ENCODE measurements around the gene FDPS. TPM values are rescaled to one million over a fixed set of nuclear protein-coding genes. Genes with fewer than 3 reads are reported as not detected.

Gene FDPS
- total RNA-seq, 1 experiment from 2014 or later: 228 TPM

DNA sequence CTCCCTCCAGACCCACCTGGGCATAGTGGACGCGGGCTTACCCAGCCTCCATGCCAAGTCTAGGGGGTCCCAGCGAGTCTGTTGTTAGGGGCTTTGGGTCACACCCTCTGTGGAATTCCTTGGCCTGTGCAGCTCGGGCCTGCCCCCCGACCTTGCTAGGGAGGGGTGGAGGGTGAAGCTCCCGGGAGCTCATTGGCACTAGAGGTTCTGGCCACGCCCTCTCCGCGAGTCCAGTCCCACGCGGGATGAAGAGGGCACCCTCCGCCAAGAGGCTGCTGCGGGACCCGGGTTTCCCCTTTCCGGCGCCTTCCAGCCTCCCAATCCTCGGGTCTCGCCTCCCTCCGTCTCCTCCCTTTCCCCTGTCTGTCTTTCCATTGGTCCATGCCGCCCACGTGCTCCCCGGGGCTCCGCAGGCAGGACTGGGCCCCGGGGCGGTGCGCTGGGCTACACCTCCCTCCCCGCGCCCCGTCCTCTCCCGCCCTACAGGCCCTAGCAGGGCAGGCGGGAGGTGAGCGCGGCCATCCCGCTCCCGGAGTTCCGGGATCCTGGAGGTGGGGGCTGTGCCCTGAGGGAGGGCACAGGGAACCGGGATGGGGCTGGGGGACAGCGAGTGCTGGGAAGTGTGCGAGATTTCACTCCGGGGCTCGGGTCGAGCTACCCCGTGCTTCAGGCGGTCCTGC lies 15.5 kb downstream of the FDPS start:
- Histone ChIP-seq H3K9me3 (no peaks in the 10 kb centered on the region), H3K36me3 (ENCODE audit: control insufficient read depth, insufficient read depth, low read length) (peaks cover 1% of the 10 kb centered on the region; the same call in 1 of the 2 replicates), H3K4me1 (peaks cover 11% of the 10 kb centered on the region), H3K27me3 (replicated peaks; ENCODE audit: control insufficient read depth, insufficient read depth, low read length) (no peaks in the 10 kb centered on the region), H3K4me3 (ENCODE audit: low read depth, low read length) (peak overlapping the region; percentile 88)
- H3K9me3 Mint-ChIP-seq (ENCODE audit: unreplicated experiment): no peaks in the 10 kb centered on the region
- ChIA-PET CTCF (interaction anchor here (0.6 to 3.1 kb wide), 14 partner anchors 16 to 1365 kb away, joined by 3 to 34 read pairs (median 6); partner anchors contain the start of genes CLK2 and FDPS), POLR2A (interaction anchor here (0.5 to 1.3 kb wide), 6 partner anchors 20 to 352 kb away, joined by 3 to 16 read pairs (median 4); partner anchors contain the start of genes CLK2, ENTREP3 and HCN3)
- H3K4me3 Mint-ChIP-seq (ENCODE audit: unreplicated experiment): peak overlapping the region; percentile 94
- intact Hi-C loops (cut with micrococcal nuclease; ENCODE audit: unreplicated experiment): loop anchor here (10.0 kb wide), 1 partner anchor 271 kb away; no protein-coding TSS in a partner anchor
- peaks cover 16% of the 10 kb centered on the region for H3K4me1 Mint-ChIP-seq (ENCODE audit: low read depth, unreplicated experiment)
- peak; percentile 96 to 98 for DNase-seq
- peaks cover 80% of the 10 kb centered on the region for H3K36me3 Mint-ChIP-seq (ENCODE audit: insufficient read depth, unreplicated experiment)
- peak overlapping the region; percentile 88 for H3K27ac Mint-ChIP-seq (ENCODE audit: unreplicated experiment)
- no peaks in the 10 kb centered on the region for H3K27me3 Mint-ChIP-seq (ENCODE audit: insufficient read depth, unreplicated experiment)
- TF ChIP-seq, protein P1, sequence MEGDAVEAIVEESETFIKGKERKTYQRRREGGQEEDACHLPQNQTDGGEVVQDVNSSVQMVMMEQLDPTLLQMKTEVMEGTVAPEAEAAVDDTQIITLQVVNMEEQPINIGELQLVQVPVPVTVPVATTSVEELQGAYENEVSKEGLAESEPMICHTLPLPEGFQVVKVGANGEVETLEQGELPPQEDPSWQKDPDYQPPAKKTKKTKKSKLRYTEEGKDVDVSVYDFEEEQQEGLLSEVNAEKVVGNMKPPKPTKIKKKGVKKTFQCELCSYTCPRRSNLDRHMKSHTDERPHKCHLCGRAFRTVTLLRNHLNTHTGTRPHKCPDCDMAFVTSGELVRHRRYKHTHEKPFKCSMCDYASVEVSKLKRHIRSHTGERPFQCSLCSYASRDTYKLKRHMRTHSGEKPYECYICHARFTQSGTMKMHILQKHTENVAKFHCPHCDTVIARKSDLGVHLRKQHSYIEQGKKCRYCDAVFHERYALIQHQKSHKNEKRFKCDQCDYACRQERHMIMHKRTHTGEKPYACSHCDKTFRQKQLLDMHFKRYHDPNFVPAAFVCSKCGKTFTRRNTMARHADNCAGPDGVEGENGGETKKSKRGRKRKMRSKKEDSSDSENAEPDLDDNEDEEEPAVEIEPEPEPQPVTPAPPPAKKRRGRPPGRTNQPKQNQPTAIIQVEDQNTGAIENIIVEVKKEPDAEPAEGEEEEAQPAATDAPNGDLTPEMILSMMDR (IDR thresholded peaks at IDR 0.05; ENCODE audit: insufficient read depth in 1 of 2, low read depth in 1 of 2, low read length in 1 of 2, severe bottlenecking in 1 of 2, unreplicated experiment in 1 of 2): no peak
- no TSS peak for BruUV-seq (replicated peaks)

DNA sequence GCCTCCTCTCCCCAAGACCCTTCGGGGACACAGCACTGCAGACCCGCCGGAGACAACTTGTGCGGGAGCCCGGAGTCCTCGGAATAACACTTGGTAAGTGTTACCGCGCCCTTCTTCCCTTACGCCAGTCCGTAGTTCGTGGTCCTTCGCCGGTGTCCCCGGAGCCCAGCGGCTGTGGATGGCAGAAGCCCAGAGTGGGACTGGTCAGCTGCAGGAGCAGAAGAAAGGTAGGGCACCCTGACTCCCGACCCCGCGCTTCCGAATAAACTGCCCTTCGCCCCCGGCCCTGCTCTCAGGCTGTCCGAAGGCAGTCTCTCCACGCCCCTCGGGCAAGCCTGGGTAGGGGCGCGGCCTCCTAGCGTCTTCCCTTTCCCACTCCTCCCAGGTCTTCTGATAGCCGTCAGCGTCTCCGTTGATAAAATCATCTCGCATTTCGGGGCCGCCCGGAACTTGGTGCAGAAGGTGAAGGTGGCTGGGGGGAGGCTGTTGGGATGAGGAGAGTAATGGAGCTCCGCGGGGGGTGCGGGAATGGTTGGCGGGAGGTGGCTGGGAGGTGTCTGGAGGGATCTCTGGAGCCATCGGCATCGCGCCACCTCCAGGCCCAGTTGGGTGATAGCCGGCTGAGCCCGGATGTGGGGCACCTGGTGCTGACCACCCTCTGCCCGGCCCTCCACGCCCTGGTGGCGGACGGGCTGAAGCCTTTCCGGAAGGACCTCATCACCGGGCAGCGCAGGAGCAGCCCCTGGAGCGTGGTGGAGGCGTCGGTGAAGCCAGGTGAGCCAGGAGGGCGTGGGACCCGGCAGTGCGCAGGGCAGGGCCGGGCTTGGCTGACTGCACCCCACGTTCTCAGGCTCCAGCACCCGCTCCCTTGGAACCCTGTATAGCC lies 16.3 kb downstream of the FDPS start:
- peak overlapping the region; percentile 88 for H3K4me3 ChIP-seq (ENCODE audit: low read depth, low read length)
- TF ChIP-seq, protein P1 (IDR thresholded peaks at IDR 0.05; ENCODE audit: insufficient read depth in 1 of 2, low read depth in 1 of 2, low read length in 1 of 2, severe bottlenecking in 1 of 2, unreplicated experiment in 1 of 2): peak; percentile 15 to 51
- no peaks in the 10 kb centered on the region for H3K9me3 ChIP-seq
- intact Hi-C loops (cut with micrococcal nuclease; ENCODE audit: unreplicated experiment): loop anchor here (10.0 kb wide), 1 partner anchor 270 kb away; no protein-coding TSS in a partner anchor
- Mint-ChIP-seq H3K27me3 (ENCODE audit: insufficient read depth, unreplicated experiment) (no peaks in the 10 kb centered on the region), H3K4me3 (ENCODE audit: unreplicated experiment) (peak overlapping the region; percentile 94), H3K4me1 (ENCODE audit: low read depth, unreplicated experiment) (peaks cover 14% of the 10 kb centered on the region), H3K36me3 (ENCODE audit: insufficient read depth, unreplicated experiment) (peaks cover 77% of the 10 kb centered on the region), H3K9me3 (ENCODE audit: unreplicated experiment) (no peaks in the 10 kb centered on the region), H3K27ac (ENCODE audit: unreplicated experiment) (peak overlapping the region; percentile 88)
- no peaks in the 10 kb centered on the region for H3K27me3 ChIP-seq (replicated peaks; ENCODE audit: control insufficient read depth, insufficient read depth, low read length)
- CTCF ChIA-PET: interaction anchor here (1.0 to 1.1 kb wide), 2 partner anchors 73 to 74 kb away, joined by 3 to 6 read pairs; no protein-coding TSS in a partner anchor
- TSS peak; percentile 25 for BruUV-seq (replicated peaks)
- H3K4me1 ChIP-seq: peaks cover 11% of the 10 kb centered on the region
- POLR2A ChIA-PET: interaction anchor here (1.3 kb wide), 1 partner anchor 52 kb away, joined by 16 read pairs; the partner anchor contains the start of gene CLK2
- peaks cover 1% of the 10 kb centered on the region; the same call in 1 of the 2 replicates for H3K36me3 ChIP-seq (ENCODE audit: control insufficient read depth, insufficient read depth, low read length)
- DNase-seq: peak; percentile 75 to 76

DNA sequence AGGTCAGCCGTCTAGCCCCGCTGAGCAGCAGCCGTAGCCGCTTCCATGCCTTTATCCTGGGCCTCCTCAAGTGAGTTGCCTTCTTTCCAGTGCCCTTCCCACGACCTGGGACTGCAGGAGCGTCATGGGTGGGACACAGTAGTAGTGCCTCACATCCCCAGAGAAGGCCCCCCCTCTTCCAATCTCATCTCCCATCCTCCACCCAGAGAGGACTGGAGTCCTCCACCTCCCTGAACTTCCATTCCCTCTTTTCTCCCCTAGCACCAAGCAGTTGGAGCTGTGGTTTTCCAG lies 16.9 kb downstream of the FDPS start:
- no TSS peak for BruUV-seq (replicated peaks)
- TF ChIP-seq, protein P1 (IDR thresholded peaks at IDR 0.05; ENCODE audit: insufficient read depth in 1 of 2, low read depth in 1 of 2, low read length in 1 of 2, severe bottlenecking in 1 of 2, unreplicated experiment in 1 of 2): no peak
- H3K36me3 ChIP-seq (ENCODE audit: control insufficient read depth, insufficient read depth, low read length): peaks cover 1% of the 10 kb centered on the region; the same call in 1 of the 2 replicates
- Mint-ChIP-seq H3K27ac (ENCODE audit: unreplicated experiment) (peak overlapping the region; percentile 88), H3K27me3 (ENCODE audit: insufficient read depth, unreplicated experiment) (no peaks in the 10 kb centered on the region), H3K4me3 (ENCODE audit: unreplicated experiment) (peak overlapping the region; percentile 94), H3K9me3 (ENCODE audit: unreplicated experiment) (no peaks in the 10 kb centered on the region), H3K36me3 (ENCODE audit: insufficient read depth, unreplicated experiment) (peaks cover 77% of the 10 kb centered on the region), H3K4me1 (ENCODE audit: low read depth, unreplicated experiment) (peaks cover 12% of the 10 kb centered on the region)
- POLR2A ChIA-PET: no interaction called here
- CTCF ChIA-PET: interaction anchor here (1.0 to 1.1 kb wide), 2 partner anchors 74 to 75 kb away, joined by 3 to 6 read pairs; no protein-coding TSS in a partner anchor
- intact Hi-C loops (cut with micrococcal nuclease; ENCODE audit: unreplicated experiment): loop anchor here (10.0 kb wide), 1 partner anchor 269 kb away; no protein-coding TSS in a partner anchor
- peaks cover 11% of the 10 kb centered on the region for H3K4me1 ChIP-seq
- H3K9me3 ChIP-seq: no peaks in the 10 kb centered on the region
- H3K4me3 ChIP-seq (ENCODE audit: low read depth, low read length): peak overlapping the region; percentile 88
- no peak for DNase-seq
- H3K27me3 ChIP-seq (replicated peaks; ENCODE audit: control insufficient read depth, insufficient read depth, low read length): no peaks in the 10 kb centered on the region
